Activated naive CD8-positive, alpha-beta T cell treated with anti-CD3 and anti-CD28 coated beads, Interleukin-2, amount 10 ng/mL, durations not matched to agents 7 days and 5 days (primary cell): ENCODE measurements around the gene KMT5C. TPM values are rescaled to one million over a fixed set of nuclear protein-coding genes. Genes with fewer than 3 reads are reported as not detected.

Source experiments
- ATAC-seq: fragments of 150-1000 bp; cut with Tn5 transposase; one replicate; pipeline ENCODE4 v1.10.0; 2021; ENCODE audit warnings: low read depth, moderate library complexity
- POLR2A ChIA-PET: fragments of 350-600 bp; sonication (Branson Sonifier 250); formaldehyde crosslinking; loops from one replicate; lab custom pipeline; 2021; ENCODE audit warnings: antibody characterized with exemption; lab: Charles Lee
- DNase-seq: peaks from one replicate; pipeline ENCODE4 v3.0.0; 2021
- H3K27ac Mint-ChIP-seq: one replicate; pipeline ENCODE4 v1.8.0; 2022; ENCODE audit warnings: mild to moderate bottlenecking, mixed read lengths
- H3K27me3 Mint-ChIP-seq: one replicate; pipeline ENCODE4 v1.8.0; 2022; ENCODE audit warnings: mild to moderate bottlenecking, moderate library complexity, mixed read lengths
- H3K36me3 Mint-ChIP-seq: one replicate; pipeline ENCODE4 v1.8.0; 2021; ENCODE audit warnings: mild to moderate bottlenecking, mixed read lengths
- H3K4me1 Mint-ChIP-seq: one replicate; pipeline ENCODE4 v1.8.0; 2021; ENCODE audit warnings: mixed read lengths
- H3K4me3 Mint-ChIP-seq: one replicate; pipeline ENCODE4 v1.8.0; 2022; ENCODE audit warnings: mild to moderate bottlenecking, moderate library complexity, mixed read lengths
- H3K9me3 Mint-ChIP-seq: one replicate; pipeline ENCODE4 v1.8.0; 2021; ENCODE audit warnings: mixed read lengths
- total RNA-seq, 2 experiments: library from RNA; stranded (reverse); gene quantifications; one replicate each; pipeline ENCODE4 v1.2.3, GENCODE V29; 2021

The KMT5C gene
- total RNA-seq, 2 experiments from 2014 or later, result 26.4 to 28.5 TPM

DNA sequence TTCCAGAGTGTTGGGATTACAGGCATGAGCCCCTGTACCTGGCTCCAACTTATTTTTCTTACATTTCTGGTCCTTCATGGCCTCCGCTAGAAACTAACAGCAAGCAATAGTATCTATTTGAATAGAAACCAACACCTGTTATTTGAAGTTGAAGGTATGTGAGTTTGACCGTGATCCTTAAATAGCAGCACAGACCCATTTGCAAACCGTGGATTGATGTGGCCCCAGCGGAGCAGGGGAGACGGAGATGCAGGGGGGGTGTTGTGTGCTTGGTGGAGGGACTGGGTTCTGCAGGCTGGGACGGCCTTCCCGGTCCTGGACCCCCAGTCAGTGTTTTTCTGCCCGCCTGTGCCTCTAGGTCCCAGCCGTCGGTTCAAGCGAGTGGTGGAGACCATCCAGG is 31.4 kb upstream of the KMT5C start:
- no peak for ATAC-seq
- H3K36me3 Mint-ChIP-seq, result peaks cover 5% of the 10 kb centered on the region
- no peak overlapping the region for H3K4me3 Mint-ChIP-seq
- no peak overlapping the region for H3K27ac Mint-ChIP-seq
- no peaks in the 10 kb centered on the region for H3K9me3 Mint-ChIP-seq
- no peak for DNase-seq
- no peaks in the 10 kb centered on the region for H3K27me3 Mint-ChIP-seq
- peaks cover 5% of the 10 kb centered on the region for H3K4me1 Mint-ChIP-seq
- POLR2A ChIA-PET, result interaction anchor here (0.6 kb wide), 1 partner anchor 51 kb away, joined by 5 read pairs; no protein-coding TSS in a partner anchor

DNA sequence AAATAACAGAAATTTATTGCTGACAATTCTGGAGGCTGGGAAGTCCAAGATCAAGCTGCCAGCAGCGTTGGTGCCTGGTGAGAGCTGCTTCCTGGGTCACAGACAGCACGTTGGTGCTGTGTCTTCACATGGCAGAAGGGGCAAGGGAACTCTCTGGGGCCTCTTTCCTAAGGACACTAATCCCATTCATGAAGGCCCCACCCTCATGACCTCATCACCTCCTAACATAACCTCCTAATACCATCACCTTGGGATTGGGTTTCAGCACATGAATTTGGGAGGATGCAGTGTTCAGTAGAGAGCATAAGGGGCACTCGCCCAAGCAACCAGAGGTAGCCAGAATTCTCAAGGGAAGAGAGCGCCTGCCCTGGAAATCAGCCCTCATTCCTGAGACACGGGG is 30.2 kb upstream of the KMT5C start:
- POLR2A ChIA-PET, result no interaction called here
- Mint-ChIP-seq H3K27ac (no peak overlapping the region), H3K4me3 (no peak overlapping the region), H3K4me1 (peaks cover 5% of the 10 kb centered on the region), H3K27me3 (no peaks in the 10 kb centered on the region), H3K36me3 (peaks cover 5% of the 10 kb centered on the region), H3K9me3 (no peaks in the 10 kb centered on the region)
- ATAC-seq (no peak), DNase-seq (no peak)

DNA sequence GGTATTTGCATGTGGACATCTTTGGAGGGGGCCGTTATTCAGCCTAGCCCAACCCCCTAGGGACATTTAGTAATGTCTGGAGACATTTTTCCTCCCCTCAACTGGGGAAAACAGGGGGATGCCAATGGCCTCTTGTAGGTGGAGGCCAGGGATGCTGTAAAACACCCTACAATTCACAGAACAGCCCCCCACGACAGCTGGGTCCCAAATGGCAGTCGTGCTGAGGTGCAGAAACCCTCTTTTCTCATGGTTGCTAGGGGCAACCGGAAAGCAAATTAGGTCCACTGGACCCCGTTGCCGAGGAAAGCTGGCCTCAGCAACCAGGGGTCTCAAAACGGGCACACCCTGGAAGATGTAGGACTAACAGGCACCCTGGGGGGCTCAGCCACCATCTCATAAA is 29.2 kb upstream of the KMT5C start:
- H3K9me3 Mint-ChIP-seq, result no peaks in the 10 kb centered on the region
- H3K4me3 Mint-ChIP-seq, result no peak overlapping the region
- no peak overlapping the region for H3K27ac Mint-ChIP-seq
- no peak for DNase-seq
- peaks cover 3% of the 10 kb centered on the region for H3K36me3 Mint-ChIP-seq
- peaks cover 5% of the 10 kb centered on the region for H3K4me1 Mint-ChIP-seq
- ATAC-seq, result no peak
- POLR2A ChIA-PET, result no interaction called here
- no peaks in the 10 kb centered on the region for H3K27me3 Mint-ChIP-seq

DNA sequence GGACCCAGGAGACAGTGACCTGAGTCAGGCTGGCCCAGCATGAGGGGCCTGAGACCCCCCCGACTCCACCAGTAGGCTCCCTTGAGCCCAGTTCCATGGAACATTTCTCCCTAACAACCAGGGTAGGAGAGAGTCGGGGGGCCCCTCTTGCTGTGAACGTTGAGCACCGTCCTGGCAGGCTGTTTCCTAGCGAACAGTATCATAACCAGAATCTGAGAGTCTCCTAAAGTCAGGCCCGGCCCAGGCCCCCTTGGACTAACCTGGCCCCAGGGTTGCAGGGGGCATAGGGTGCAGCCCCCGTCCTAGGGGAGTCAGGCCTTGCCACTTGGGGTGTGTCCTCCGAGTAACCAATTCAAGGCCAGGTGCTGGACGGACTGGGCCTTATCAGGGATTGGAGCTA is 28.3 kb upstream of the KMT5C start:
- no peak for DNase-seq
- no peak overlapping the region for H3K4me3 Mint-ChIP-seq
- POLR2A ChIA-PET, result no interaction called here
- no peak overlapping the region for H3K27ac Mint-ChIP-seq
- no peak for ATAC-seq
- no peaks in the 10 kb centered on the region for H3K27me3 Mint-ChIP-seq
- H3K4me1 Mint-ChIP-seq, result peaks cover 2% of the 10 kb centered on the region
- no peaks in the 10 kb centered on the region for H3K9me3 Mint-ChIP-seq
- peaks cover 2% of the 10 kb centered on the region for H3K36me3 Mint-ChIP-seq

DNA sequence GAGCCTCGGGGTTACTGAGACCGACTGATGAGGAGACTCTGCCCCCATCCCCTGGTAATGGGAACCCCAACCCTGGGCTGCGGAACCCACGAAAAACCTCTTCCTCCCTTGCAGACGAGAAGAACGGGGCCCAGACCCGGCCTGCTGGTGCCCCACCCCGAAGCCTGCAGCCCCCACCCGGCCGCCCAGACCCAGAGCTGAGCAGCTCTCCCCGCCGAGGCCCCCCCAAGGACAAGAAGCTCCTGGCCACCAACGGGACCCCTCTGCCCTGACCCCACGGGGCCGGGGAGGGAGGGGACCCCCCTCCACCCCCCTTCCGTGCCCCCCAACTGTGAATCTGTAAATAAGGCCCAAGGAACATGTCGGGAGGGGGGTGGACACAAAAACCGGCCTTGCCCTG is 27.9 kb upstream of the KMT5C start:
- Mint-ChIP-seq H3K4me1 (peaks cover 2% of the 10 kb centered on the region), H3K27ac (no peak overlapping the region), H3K9me3 (no peaks in the 10 kb centered on the region), H3K36me3 (no peaks in the 10 kb centered on the region), H3K27me3 (no peaks in the 10 kb centered on the region), H3K4me3 (no peak overlapping the region)
- POLR2A ChIA-PET, result interaction anchor here (1.0 kb wide), 1 partner anchor 28 kb away, joined by 4 read pairs; the partner anchor contains the start of gene KMT5C
- ATAC-seq (no peak), DNase-seq (no peak)

DNA sequence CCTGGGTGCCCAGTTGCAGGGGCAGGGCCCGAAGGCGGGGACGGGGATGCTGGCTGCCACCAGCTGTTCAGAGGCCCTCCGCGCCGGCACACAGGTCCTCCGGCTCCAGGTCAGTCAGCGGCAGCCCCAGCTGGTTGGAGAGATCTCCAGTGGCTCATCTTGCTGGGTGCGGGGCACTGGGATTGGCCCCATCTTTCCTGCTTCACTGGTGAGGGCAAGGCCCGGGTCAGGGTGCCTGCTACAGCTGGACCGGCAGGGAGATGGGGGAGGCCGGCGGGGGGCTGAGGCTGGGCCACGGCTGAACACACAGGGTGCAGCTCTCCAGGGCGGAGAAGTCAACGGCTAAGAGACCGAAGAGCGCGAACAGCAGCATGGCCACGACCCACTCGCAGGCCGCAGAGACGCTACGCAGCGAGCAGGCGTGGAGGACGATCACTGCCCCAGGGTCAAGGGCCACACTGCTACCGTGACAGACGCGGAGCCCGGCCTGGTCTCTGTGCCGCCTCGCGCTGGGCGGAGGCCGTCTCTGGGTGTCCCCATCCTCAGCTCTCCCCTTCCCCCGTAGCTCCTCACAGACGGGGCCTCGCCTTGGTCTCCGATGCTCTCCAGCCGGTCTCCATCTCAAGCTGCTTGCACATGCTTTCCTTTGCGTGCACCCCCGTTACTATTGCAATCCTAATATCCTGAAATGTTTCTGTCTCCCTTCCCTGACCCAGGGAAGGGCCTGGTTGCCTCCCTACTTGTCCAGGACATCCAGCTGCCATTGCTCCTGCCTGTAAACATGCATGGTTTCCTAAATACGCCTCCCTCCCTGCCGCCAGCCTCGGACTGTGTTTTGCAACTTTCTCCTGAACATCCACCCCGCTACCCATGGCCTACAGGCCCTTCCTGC is 26.8 kb upstream of the KMT5C start:
- Mint-ChIP-seq H3K9me3 (no peaks in the 10 kb centered on the region), H3K27me3 (no peaks in the 10 kb centered on the region), H3K4me3 (no peak overlapping the region), H3K27ac (no peak overlapping the region), H3K4me1 (peaks cover 2% of the 10 kb centered on the region), H3K36me3 (no peaks in the 10 kb centered on the region)
- ATAC-seq (no peak), DNase-seq (no peak)
- POLR2A ChIA-PET, result interaction anchor here (0.6 to 1.0 kb wide), 2 partner anchors 27 to 65 kb away, joined by 3 to 4 read pairs; partner anchors contain the start of gene KMT5C

DNA sequence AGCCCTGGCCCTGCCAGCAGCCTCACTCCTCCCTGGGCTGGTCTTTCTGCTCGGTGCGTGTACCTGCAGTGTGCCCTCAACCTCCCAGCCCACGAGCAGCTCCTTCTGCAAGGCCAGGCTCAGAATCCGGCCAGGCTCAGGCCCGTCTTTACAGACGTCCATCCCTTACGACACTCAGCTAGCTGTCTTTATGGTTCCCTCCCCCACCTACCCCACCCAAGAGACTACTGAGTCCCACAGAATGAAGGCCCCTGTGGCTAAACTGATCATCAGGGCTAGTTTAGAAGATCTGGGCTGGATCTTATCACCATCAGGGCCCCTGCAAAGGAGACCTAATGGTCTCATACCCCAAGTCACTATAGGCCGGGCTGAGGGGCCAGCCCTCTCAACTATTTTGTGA is 25.3 kb upstream of the KMT5C start:
- ATAC-seq (no peak), DNase-seq (no peak)
- Mint-ChIP-seq H3K4me1 (peaks cover 2% of the 10 kb centered on the region), H3K9me3 (no peaks in the 10 kb centered on the region), H3K4me3 (no peak overlapping the region), H3K36me3 (no peaks in the 10 kb centered on the region), H3K27me3 (no peaks in the 10 kb centered on the region), H3K27ac (no peak overlapping the region)
- POLR2A ChIA-PET, result no interaction called here

DNA sequence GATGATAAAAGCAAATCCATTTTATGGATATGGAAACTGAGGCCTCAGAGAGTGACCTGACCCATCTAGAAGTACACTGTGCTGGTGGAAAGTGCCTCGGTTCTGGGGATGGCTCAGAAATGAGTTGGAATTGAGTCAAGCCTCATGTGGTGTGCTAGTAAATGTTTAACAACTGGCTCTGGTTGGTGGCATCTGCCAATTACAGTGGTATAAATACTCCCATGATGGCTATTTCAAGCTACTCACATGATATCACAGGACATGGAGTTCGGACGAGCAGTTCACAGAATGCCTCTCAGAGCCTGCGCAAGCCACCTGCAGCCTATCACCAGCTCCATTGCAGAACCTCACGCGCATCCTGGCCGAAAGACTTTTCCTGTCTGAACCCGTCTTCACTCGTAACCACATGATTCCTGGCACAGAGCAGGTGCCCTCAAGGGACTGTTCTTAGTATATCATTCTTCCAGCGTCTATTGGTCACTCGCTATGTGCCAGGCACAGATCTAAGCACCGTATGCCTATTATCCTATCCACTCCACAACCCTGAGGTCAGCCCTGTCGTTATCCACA is 23.6 kb upstream of the KMT5C start:
- POLR2A ChIA-PET, result no interaction called here
- no peak for ATAC-seq
- Mint-ChIP-seq H3K4me3 (no peak overlapping the region), H3K27me3 (peaks cover 3% of the 10 kb centered on the region), H3K4me1 (peaks cover 2% of the 10 kb centered on the region), H3K36me3 (no peaks in the 10 kb centered on the region), H3K27ac (no peak overlapping the region), H3K9me3 (no peaks in the 10 kb centered on the region)
- no peak for DNase-seq

DNA sequence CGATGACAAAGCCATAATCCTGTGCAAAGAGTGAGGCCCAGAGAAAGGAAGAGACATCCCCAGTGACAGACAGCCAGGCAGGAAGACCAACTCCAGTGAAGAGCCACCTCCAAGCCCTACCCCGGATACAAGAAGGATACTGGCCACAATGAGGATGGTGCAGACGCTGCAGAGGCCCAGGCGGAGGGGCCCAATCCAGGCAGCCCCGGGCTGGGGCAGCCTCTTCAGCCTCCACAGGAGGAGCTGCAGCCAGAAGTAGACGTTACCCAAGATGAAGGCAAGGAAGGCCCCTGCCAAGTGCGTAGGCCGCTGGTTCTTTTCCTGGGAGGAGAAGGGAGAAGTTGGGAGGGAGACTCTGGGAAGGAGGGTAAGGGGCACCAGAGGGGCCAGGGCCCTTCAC is 23.0 kb upstream of the KMT5C start:
- Mint-ChIP-seq H3K4me1 (peaks cover 5% of the 10 kb centered on the region), H3K36me3 (no peaks in the 10 kb centered on the region), H3K27me3 (peaks cover 7% of the 10 kb centered on the region), H3K4me3 (no peak overlapping the region), H3K27ac (no peak overlapping the region), H3K9me3 (no peaks in the 10 kb centered on the region)
- ATAC-seq (no peak), DNase-seq (no peak)
- POLR2A ChIA-PET, result no interaction called here

DNA sequence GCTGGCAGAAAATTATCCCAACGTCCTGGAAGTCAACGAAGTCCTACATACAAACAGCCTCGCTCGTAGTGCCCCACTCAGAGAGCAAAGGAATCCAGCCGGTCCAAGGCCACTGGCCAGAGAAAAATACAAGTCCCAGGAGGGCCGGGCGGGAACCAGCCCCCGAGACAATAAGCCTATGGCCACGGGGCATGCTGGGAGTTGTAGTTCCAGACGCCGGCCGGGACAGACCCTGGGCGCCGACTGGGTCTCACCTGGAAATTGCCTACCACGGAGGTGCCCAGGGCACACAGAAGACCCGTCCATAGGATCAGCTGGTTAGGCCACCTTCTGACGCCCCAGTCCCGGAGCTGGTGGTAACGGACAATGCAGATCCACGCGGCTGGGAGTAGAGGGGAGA is 19.9 kb upstream of the KMT5C start:
- peaks cover 6% of the 10 kb centered on the region for H3K4me1 Mint-ChIP-seq
- H3K4me3 Mint-ChIP-seq, result no peak overlapping the region
- no peak for DNase-seq
- H3K27me3 Mint-ChIP-seq, result peaks cover 15% of the 10 kb centered on the region
- ATAC-seq, result no peak
- no peaks in the 10 kb centered on the region for H3K9me3 Mint-ChIP-seq
- POLR2A ChIA-PET, result no interaction called here
- H3K36me3 Mint-ChIP-seq, result no peaks in the 10 kb centered on the region
- no peak overlapping the region for H3K27ac Mint-ChIP-seq

DNA sequence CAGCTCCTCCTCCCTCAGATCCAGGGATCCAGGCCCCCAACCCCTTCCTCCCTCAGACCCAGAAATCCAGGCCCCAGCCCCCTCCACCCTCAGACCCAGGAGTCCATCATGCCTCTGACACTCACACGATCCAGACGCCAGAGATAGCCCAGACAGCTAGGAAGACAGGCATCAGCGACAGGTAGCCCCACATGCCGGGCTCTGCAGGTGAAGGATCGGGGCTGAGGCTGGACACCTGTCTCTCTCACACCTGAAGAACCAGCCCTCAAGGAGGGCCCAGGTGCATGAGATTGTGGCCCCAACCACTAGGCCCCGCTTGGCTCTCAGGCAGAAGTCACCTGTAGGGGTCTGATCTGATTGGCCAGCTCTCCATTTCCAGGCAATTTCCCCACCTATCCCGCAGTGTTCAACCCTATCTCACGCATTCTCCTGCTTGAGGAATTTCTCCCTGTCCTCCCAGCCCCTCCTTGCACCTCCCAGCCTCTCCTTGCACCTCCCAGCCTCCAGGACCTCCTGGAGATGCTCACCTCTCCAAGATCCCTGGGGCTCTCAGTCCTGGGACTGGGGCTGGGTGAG is 18.7 kb upstream of the KMT5C start:
- DNase-seq, result no peak

DNA sequence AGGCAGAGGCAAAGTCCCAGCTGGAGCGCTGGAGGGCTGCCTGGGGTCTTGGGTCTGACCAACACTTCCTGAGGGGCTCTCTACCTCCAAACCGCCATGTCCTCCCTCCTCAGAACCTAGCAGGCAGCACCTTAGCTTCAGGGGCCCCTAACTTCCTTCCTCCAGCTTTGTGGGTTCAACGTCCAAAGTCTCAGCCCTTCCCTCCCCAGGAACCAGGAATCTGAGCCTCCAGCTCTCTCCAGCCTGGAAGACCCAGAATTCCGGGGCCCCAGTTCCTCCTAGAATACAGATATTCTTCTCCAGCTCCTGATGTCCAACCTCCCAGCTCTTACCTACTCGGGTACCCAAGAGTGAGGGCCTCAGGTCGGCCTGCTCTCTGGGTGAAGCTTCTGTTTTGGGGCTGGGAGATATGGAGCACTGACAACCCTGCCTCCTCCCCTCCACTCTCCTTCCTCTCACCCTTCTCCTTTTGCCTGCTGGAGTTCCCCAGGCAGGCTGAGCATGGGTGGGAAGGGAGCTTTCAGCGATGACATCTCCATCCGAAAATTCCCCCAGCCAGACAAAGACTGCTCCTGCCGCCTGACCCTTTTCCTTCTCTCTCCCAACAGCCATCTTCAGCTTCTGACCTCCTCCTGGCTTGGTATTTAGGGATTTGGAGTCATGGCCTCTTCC is 18.1 kb upstream of the KMT5C start:
- no peak overlapping the region for H3K4me3 Mint-ChIP-seq
- ATAC-seq, result no peak
- H3K27ac Mint-ChIP-seq, result no peak overlapping the region
- POLR2A ChIA-PET, result no interaction called here
- no peaks in the 10 kb centered on the region for H3K36me3 Mint-ChIP-seq
- H3K27me3 Mint-ChIP-seq, result peaks cover 15% of the 10 kb centered on the region
- no peaks in the 10 kb centered on the region for H3K9me3 Mint-ChIP-seq
- no peak for DNase-seq
- peaks cover 9% of the 10 kb centered on the region for H3K4me1 Mint-ChIP-seq

More for the DNA sequence above, 18.7 kb upstream of the KMT5C start:
- peaks cover 15% of the 10 kb centered on the region for H3K27me3 Mint-ChIP-seq
- ATAC-seq, result no peak
- H3K27ac Mint-ChIP-seq, result no peak overlapping the region
- H3K4me3 Mint-ChIP-seq, result no peak overlapping the region
- no peaks in the 10 kb centered on the region for H3K9me3 Mint-ChIP-seq
- H3K36me3 Mint-ChIP-seq, result no peaks in the 10 kb centered on the region
- peaks cover 9% of the 10 kb centered on the region for H3K4me1 Mint-ChIP-seq
- POLR2A ChIA-PET, result no interaction called here

DNA sequence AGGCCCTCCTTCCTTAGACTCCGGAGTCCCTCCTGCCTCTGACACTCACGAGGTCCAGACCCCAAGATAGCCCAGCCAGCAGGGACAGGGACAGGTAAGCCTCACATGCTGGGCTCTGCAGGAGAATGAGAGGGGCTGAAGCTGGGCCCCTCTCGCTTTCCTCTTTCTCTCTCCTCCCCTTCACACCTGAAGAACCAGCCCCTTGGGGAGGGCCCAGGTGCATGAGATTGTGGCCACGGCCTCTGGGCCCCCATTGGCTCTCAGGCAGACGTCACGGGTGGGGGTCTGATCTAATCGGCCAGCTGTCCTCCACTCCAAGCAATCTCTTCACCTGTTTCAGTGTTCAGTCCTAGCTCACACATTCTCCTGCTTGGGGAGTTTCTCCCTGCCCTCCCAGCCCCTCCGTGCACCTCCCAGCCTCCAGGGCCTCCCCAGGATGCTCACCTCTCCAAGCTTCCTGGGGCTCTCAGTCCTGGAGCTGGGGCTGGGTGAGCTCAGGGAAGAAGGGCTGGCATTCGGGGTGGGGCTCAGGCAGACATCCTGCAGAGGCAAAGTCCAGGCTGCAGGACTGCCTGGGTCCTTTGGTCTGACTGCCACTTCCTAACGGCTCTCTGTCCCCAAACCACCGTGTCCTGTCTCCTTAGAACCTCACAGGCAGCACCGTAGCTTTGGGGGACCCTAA is 17.3 kb upstream of the KMT5C start:
- DNase-seq, result no peak
- Mint-ChIP-seq H3K4me3 (no peak overlapping the region), H3K9me3 (no peaks in the 10 kb centered on the region), H3K27me3 (peaks cover 15% of the 10 kb centered on the region), H3K36me3 (no peaks in the 10 kb centered on the region), H3K27ac (no peak overlapping the region), H3K4me1 (peaks cover 9% of the 10 kb centered on the region)
- POLR2A ChIA-PET, result interaction anchor here (1.3 kb wide), 1 partner anchor 21 kb away, joined by 5 read pairs; no protein-coding TSS in a partner anchor
- ATAC-seq, result no peak
